Measurements from ENCODE around the gene XYLT2.

DNA sequence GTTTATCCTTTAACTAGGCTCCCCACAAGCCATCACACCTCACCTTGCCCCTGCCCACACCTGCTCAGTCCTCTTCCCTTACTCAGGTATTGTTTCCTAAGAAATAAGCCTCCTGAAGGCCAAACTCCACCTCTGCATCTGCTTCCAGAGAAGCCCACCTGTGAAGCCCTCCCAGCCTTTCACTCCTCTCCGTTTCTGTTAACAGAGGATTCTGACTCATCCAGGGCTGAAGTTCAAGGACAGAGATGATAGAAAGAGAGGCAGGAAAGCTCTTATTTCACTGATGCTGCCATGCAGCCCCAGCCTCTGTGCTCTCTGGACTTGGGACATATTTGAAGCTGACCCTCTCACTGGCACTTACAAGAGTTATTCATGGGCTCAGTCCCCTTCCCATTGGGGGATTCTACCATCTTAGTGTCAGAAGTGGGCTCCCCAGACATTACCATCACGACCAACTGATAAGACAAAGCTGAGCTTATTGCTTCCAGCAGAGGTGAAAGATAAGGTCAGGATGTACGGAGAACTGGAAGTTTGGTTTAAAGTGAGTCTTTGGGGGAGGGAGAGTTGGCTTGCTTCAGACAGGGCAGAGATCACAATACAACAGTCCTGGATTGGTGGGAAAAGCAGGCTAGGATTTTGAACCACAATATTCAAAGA lies 35.3 kb upstream of the XYLT2 start:
- TF ChIP-seq, protein P1, sequence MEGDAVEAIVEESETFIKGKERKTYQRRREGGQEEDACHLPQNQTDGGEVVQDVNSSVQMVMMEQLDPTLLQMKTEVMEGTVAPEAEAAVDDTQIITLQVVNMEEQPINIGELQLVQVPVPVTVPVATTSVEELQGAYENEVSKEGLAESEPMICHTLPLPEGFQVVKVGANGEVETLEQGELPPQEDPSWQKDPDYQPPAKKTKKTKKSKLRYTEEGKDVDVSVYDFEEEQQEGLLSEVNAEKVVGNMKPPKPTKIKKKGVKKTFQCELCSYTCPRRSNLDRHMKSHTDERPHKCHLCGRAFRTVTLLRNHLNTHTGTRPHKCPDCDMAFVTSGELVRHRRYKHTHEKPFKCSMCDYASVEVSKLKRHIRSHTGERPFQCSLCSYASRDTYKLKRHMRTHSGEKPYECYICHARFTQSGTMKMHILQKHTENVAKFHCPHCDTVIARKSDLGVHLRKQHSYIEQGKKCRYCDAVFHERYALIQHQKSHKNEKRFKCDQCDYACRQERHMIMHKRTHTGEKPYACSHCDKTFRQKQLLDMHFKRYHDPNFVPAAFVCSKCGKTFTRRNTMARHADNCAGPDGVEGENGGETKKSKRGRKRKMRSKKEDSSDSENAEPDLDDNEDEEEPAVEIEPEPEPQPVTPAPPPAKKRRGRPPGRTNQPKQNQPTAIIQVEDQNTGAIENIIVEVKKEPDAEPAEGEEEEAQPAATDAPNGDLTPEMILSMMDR (IDR thresholded peaks at IDR 0.05), result no peak
- no peak for TF ChIP-seq POLR2A (IDR thresholded peaks at IDR 0.05)

Measured in testis (tissue), 2 donors.